Gastrocnemius medialis (tissue), 4 donors: ENCODE measurements around the gene ZNF155. TPM values are rescaled to one million over a fixed set of nuclear protein-coding genes. Genes with fewer than 3 reads are reported as not detected.
"Not testable (repeated sequence)": the region's sequence is repeated elsewhere in the genome, so short reads cannot be mapped to it uniquely, and the experiment has no call there.

Source experiments
- ATAC-seq, 2 donors: fragments of 150-250 bp; one replicate each; pipeline ENCODE4 v1.9.1; 2016
- DNase-seq, 2 donors: peaks; one replicate each; pipeline ENCODE4 v3.0.0-alpha.2; 2019
- H3K27ac ChIP-seq, 4 donors: fragments of 200-600 bp; sonication (generic); 1 replicate in 1 of 4; 2 replicates in 3 of 4; pipeline ENCODE4 v1.5.1; 2016 to 2018; ENCODE audit warnings: mild to moderate bottlenecking in 2 of 4, moderate library complexity in 1 of 4
- H3K27me3 ChIP-seq, 3 donors: fragments of 200-600 bp; sonication (generic) in 2 of 3; 1 replicate in 1 of 3; 2 replicates in 2 of 3; pipeline versions ENCODE4 v1.5.1 to v1.6.0; 2016 to 2019; ENCODE audit warnings: mild to moderate bottlenecking in 1 of 3, moderate library complexity in 1 of 3
- H3K36me3 ChIP-seq, 2 donors: fragments of 200-600 bp; sonication (generic) in 1 of 2; one replicate each; pipeline ENCODE4 v1.5.1; 2017 to 2018
- H3K4me1 ChIP-seq, 2 donors: fragments of 200-600 bp; sonication (generic) in 1 of 2; one replicate each; pipeline ENCODE4 v1.5.1; 2016 to 2017; ENCODE audit warnings: mild to moderate bottlenecking in 2 of 2
- H3K4me3 ChIP-seq, 4 donors: fragments of 200-600 bp; sonication (generic) in 3 of 4; 1 replicate in 1 of 4; 2 replicates in 3 of 4; pipeline ENCODE4 v1.5.1; 2016 to 2019; ENCODE audit warnings: mild to moderate bottlenecking in 2 of 4
- H3K9me3 ChIP-seq, 3 donors: fragments of 200-600 bp; sonication (generic) in 2 of 3; 1 replicate in 1 of 3; 2 replicates in 2 of 3; pipeline ENCODE4 v1.5.1; 2016 to 2019
- POLR2A ChIP-seq, 2 donors: fragments of 450-650 bp; IDR thresholded peaks; one replicate each; pipeline ENCODE4 v1.6.1; 2017; ENCODE audit warnings: antibody characterized with exemption in 2 of 2, mild to moderate bottlenecking in 2 of 2, moderate library complexity in 2 of 2
- in situ Hi-C, 4 donors: fragments of 200-750 bp; cut with MboI; loops; one replicate each; pipeline versions ENCODE4 v1.15.0 to v1.8.0; 2017; ENCODE audit warnings: low sequenced_read_pairs in 4 of 4
- intact Hi-C: fragments of 100-400 bp; cut with DNase I; formaldehyde crosslinking; loops from one replicate; pipeline ENCODE4 v1.15.1; 2023; ENCODE audit warnings: low total_unique reads
- total RNA-seq, 4 donors: library from RNA; depleted of rRNA; stranded (reverse); fragments of >200 nt; gene quantifications; one replicate each; pipeline versions ENCODE4 v1.1.0 to v1.2.3, GENCODE V29; 2016
- TF ChIP-seq, protein P1 (sequence below), 5 experiments: fragments of 450-650 bp in 3 of 5; fragments of 200-600 bp in 2 of 5; sonication (generic) in 2 of 5; IDR thresholded peaks in 4 of 5; conservative IDR thresholded peaks in 1 of 5; 1 replicate in 4 of 5; 2 replicates in 1 of 5; pipeline ENCODE4 v1.5.1; 2016 to 2019; ENCODE audit warnings: antibody characterized with exemption in 5 of 5, mild to moderate bottlenecking in 3 of 5, moderate library complexity in 3 of 5

ZNF155 gene
- total RNA-seq, 4 donors from 2014 or later, result 0.97 to 2.0 (median 1.6) TPM

DNA sequence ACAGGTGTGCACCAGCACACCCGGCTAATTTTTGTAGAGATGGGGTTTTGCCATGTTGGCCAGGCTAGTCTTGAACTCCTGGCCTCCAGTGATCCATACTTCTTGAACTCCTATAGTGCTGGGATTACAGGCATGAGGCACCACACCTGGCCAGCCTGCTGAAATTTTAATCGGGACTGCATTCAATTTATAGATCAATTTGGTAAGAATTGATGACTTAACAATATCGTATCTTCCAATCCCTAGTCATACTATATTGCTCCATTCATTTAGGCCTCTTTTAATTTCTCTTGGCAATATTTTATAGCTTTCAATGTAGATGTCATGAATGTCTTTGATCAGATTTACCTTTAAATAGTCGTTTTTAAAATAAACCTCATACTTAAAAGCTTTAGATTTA is 43.3 kb upstream of the ZNF155 start:
- TF ChIP-seq, protein P1, sequence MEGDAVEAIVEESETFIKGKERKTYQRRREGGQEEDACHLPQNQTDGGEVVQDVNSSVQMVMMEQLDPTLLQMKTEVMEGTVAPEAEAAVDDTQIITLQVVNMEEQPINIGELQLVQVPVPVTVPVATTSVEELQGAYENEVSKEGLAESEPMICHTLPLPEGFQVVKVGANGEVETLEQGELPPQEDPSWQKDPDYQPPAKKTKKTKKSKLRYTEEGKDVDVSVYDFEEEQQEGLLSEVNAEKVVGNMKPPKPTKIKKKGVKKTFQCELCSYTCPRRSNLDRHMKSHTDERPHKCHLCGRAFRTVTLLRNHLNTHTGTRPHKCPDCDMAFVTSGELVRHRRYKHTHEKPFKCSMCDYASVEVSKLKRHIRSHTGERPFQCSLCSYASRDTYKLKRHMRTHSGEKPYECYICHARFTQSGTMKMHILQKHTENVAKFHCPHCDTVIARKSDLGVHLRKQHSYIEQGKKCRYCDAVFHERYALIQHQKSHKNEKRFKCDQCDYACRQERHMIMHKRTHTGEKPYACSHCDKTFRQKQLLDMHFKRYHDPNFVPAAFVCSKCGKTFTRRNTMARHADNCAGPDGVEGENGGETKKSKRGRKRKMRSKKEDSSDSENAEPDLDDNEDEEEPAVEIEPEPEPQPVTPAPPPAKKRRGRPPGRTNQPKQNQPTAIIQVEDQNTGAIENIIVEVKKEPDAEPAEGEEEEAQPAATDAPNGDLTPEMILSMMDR (IDR thresholded peaks at IDR 0.05 in 4 of 5, conservative IDR thresholded peaks at IDR 0.05 in 1 of 5), result no peak
- no peak for TF ChIP-seq POLR2A (IDR thresholded peaks at IDR 0.05)
- H3K4me1 ChIP-seq, result peaks cover 2 to 3% of the 10 kb centered on the region in 2 donors
- H3K4me3 ChIP-seq, result no peak overlapping the region
- H3K27me3 ChIP-seq, result no peaks in the 10 kb centered on the region
- intact Hi-C loops, result no loop called here
- H3K27ac ChIP-seq, result no peak overlapping the region
- ATAC-seq (no peak), DNase-seq (no peak)
- in situ Hi-C loops, result no loop called here
- H3K36me3 ChIP-seq, result no peaks in the 10 kb centered on the region
- H3K9me3 ChIP-seq, result peaks cover 0 to 7% (median 0%) of the 10 kb centered on the region in 3 donors

DNA sequence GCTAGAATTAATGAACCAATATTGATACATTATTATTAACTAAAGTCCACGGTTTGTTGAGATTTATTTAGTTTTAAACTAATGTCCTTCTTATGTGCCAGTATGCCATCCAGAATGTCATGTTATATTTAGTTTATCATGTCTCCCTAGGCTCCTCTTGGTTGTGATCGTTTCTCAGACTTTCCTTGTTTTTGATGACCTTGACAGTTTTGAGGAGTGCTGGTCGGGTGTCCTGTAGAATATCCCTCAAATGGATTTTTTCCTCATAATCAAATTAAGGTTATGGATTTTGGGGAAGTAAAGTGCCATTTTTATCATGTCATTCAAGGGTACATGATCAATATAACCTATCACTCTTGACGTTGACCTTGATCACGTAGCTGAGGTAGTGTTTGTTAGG is 42.8 kb upstream of the ZNF155 start:
- Histone ChIP-seq H3K4me1 (no peaks in the 10 kb centered on the region), H3K27me3 (no peaks in the 10 kb centered on the region), H3K27ac (no peak overlapping the region), H3K9me3 (peaks cover 0 to 7% (median 0%) of the 10 kb centered on the region in 3 donors), H3K4me3 (no peak overlapping the region), H3K36me3 (no peaks in the 10 kb centered on the region)
- intact Hi-C loops, result no loop called here
- no peak for DNase-seq
- in situ Hi-C loops, result no loop called here
- no peak for ATAC-seq
- TF ChIP-seq, protein P1 (IDR thresholded peaks at IDR 0.05 in 4 of 5, conservative IDR thresholded peaks at IDR 0.05 in 1 of 5), result no peak
- TF ChIP-seq POLR2A (IDR thresholded peaks at IDR 0.05), result no peak

DNA sequence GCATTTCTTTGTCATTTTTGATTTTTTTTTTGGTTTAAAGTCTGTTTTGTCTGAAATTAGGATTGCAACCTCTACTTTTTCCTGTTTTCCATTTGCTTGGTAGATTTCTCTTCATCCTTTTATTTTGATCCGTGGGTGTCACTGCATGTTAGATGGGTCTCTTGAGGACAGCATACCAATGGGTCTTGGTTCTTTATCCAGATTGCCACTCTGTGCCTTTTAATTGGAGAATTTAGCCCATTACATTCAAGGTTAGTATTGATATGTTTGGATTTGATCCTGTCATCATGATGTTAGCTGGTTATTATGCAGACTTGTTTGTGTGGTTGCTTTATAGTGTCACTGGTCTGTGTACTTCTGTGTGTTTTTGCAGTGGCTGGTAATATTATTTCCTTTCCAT is 36.6 kb upstream of the ZNF155 start:
- intact Hi-C loops, H3K4me1 ChIP-seq, ATAC-seq, H3K27ac ChIP-seq, H3K36me3 ChIP-seq, DNase-seq, H3K27me3 ChIP-seq, in situ Hi-C loops: not testable (repeated sequence)
- H3K4me3 ChIP-seq, result peak overlapping the region in 1 of 4 donors; percentile 11
- H3K9me3 ChIP-seq, result peaks cover 0 to 13% (median 6%) of the 10 kb centered on the region in 3 donors

DNA sequence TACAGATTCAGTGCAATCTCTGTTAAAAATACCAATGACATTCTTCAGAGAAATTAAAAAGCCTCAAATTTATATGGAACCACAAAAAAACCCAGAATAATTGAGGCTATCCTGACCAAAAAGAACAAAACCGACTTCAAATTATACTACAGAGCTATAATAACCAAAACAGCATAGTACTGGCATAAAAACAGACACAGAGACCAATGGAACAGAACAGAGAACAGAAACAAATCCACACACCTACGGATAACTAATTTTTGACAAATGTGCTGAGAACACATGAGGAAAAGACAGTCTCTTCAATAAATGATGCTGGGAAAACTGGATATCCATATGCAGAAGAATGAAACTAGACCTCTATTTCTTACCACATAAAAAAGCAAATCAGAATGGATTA is 34.2 kb upstream of the ZNF155 start:
- Histone ChIP-seq H3K9me3 (peaks cover 0 to 13% (median 9%) of the 10 kb centered on the region in 3 donors), H3K4me3 (peak overlapping the region in 1 of 4 donors; percentile 26)
- ATAC-seq, H3K4me1 ChIP-seq, DNase-seq, H3K27ac ChIP-seq, H3K36me3 ChIP-seq, H3K27me3 ChIP-seq: not testable (repeated sequence)
- intact Hi-C loops (loop anchor here (2.0 to 10.0 kb wide), 2 partner anchors 105 to 263 kb away; partner anchors contain the start of genes ZNF223 and ZNF227), in situ Hi-C loops (loop anchor here in 1 of 4 donors (10.0 kb wide), 1 partner anchor 125 kb away; the partner anchor contains the start of gene ZNF283)

DNA sequence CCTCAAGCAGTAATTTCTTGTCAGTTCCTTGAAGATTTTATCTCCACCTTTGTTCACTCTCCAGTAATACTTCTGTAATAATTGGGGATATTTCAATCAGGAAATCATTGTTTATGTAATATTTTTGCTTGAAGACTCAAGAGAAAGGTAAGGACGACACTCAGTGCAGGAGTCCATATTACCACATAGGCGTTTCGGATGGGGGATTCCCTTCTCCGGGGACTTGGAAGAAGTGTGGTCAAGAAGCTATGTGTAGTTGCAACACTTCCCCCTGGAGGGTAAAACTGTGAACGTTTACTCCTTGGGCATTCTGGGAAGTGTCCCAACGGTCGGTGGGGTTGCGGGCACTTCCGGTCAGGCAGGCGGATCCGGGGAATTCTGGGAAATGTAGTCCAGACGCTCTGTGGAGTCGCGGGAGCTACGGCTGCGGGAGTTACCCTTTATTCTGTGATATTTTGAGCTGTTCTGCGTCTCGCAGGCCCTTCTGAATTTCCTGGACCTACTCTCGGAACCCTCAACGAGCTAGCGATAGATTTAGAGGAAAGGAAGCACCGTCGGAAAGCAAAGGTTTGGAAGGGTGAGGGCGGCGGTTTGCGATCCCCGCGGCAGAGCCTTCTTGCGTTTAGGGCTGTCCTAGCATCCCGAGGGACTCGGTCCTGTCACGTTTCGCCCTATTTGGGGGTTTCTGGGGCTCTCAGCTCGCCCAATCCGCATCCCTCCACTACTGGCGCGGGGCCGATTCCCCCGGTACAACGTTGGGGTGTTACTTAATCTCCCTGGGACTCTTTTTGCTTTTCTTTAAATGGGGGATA is 32.9 kb upstream of the ZNF155 start, which contains the start of gene ZNF221:
ZNF221 (plus strand) TSS at position 395 of the 812 bp plus-strand sequence. CDS start 11,499 bp downstream, outside the sequence.
- Histone ChIP-seq H3K4me3 (peak within 1 kb of the TSS; percentile 70 to 97 (median 84)), H3K27ac (peak within 1 kb of the TSS; percentile 66 to 80 (median 74)), H3K4me1 (peaks cover 0 to 3% of the 10 kb centered on the region in 2 donors), H3K36me3 (peaks cover 0 to 19% of the 10 kb centered on the region in 2 donors), H3K27me3 (no peaks in the 10 kb centered on the region), H3K9me3 (peaks cover 0 to 13% (median 10%) of the 10 kb centered on the region in 3 donors)
- TF ChIP-seq POLR2A (IDR thresholded peaks at IDR 0.05), result no peak
- TF ChIP-seq, protein P1 (IDR thresholded peaks at IDR 0.05 in 4 of 5, conservative IDR thresholded peaks at IDR 0.05 in 1 of 5), result peak in 4 of 5 experiments; percentile 19 to 48 (median 38)
- in situ Hi-C loops, result loop anchor here in 1 of 4 donors (10.0 kb wide), 1 partner anchor 126 kb away; the partner anchor contains the start of gene ZNF283
- intact Hi-C loops, result loop anchor here (1.0 to 10.0 kb wide), 9 partner anchors 16 to 262 kb away; partner anchors contain the start of genes ZNF155, ZNF223, ZNF225 and ZNF227
- DNase-seq (peak; percentile 87 to 90), ATAC-seq (peak; percentile 100)
